Esophagus muscularis mucosa (tissue), 3 donors: ENCODE data around the gene RAB14.

Experiments
- EP300 ChIP-seq: sonication (generic); formaldehyde crosslinking; IDR thresholded peaks from one replicate; pipeline ENCODE4 v1.6.1; 2017; ENCODE audit warnings: antibody characterized with exemption
- POLR2AphosphoS5 ChIP-seq, 2 donors: sonication (generic); formaldehyde crosslinking; IDR thresholded peaks; one replicate each; pipeline ENCODE4 v1.6.1; 2017; ENCODE audit warnings: antibody characterized with exemption in 2 of 2

- no peak for TF ChIP-seq EP300
- TF ChIP-seq POLR2AphosphoS5 (IDR thresholded peaks at IDR 0.05) = no peak
These were observed 68.4 kb downstream of the RAB14 start for GRCh38 chr9:121133104-121133816.
